ENCODE measurements around the gene CCDC149. TPM values are rescaled to one million over a fixed set of nuclear protein-coding genes. Genes with fewer than 3 reads are reported as not detected.

Gene CCDC149
- total and polyA plus RNA-seq, 2 donors (not counting 3 experiments of a cell fraction or from before 2014, with no cell fraction given), result 7.8 to 11.3 TPM

DNA sequence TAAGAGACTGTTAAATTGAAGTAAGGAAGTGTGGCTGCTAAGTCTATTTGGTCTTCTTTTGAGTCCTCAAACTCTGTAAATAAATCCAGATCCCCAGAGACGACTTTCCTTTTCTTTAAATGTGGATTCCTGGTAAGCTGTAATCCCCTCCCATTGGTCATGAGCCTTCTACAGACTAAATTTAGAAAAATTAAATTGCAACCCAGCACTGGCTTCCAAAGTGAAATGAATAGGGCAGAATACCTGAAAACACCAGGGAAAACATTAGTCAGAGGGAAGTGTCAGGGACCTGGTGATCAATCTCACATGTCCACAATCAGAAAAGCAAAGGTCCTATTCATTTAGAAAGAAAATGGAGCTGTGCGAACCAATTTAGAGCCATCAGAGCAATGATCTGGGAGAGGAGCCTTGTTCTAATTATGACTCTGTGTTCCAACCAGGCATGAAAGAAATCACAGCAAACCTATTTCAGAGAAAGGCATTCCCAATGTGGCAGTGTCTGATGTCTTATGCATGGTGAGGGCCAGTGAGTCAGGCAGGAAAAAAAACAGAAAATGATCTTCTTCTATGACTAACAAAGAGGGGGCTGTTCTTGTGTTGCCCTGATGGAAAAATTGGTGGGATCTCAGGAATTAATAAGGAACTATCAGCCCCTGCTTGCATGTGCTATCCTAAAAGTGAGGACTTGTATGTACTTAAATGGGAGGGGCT, 19.8 kb upstream of the CCDC149 start:
- dilution Hi-C loops (cut with MboI; ENCODE audit: extremely low pct_ligation_motif_present, low sequenced_read_pairs) (no loop called here), intact Hi-C loops (cut with micrococcal nuclease) (no loop called here)
- Histone ChIP-seq H3K36me3 (ENCODE audit: control insufficient read depth in 2 of 2, extremely low read depth in 1 of 2, insufficient read depth in 2 of 2, low read length in 2 of 2) (no peaks in the 10 kb centered on the region), H2AFZ (ENCODE audit: low read depth, low read length) (no peak overlapping the region), H3K4me2 (ENCODE audit: insufficient read depth, low read length) (no peak overlapping the region), H3K4me3 (replicated peaks in 1 of 3; ENCODE audit: insufficient read depth in 1 of 3, low read depth in 1 of 3, low read length in 3 of 3) (no peak overlapping the region), H3K9me3 (replicated peaks; ENCODE audit: control insufficient read depth, insufficient read depth, low read length) (no peaks in the 10 kb centered on the region), H3K27ac (ENCODE audit: insufficient read depth, low read depth, low read length) (no peak overlapping the region), H4K20me1 (replicated peaks; ENCODE audit: control insufficient read depth, extremely low read depth, insufficient read depth, low read length) (no peaks in the 10 kb centered on the region), H3K79me2 (ENCODE audit: control insufficient read depth, insufficient read depth, low read length) (no peaks in the 10 kb centered on the region), H3K9ac (replicated peaks; ENCODE audit: extremely low read depth, insufficient read depth, low read length) (no peak overlapping the region), H3K4me1 (ENCODE audit: control insufficient read depth, extremely low read depth, insufficient read depth, low read length) (no peaks in the 10 kb centered on the region), H3K27me3 (ENCODE audit: control insufficient read depth in 2 of 2, insufficient read depth in 2 of 2, low read length in 2 of 2) (peaks cover 0 to 4% of the 10 kb centered on the region in 2 experiments), H3K9me1 (replicated peaks; ENCODE audit: control insufficient read depth, extremely low read depth, insufficient read depth, low read length) (no peaks in the 10 kb centered on the region)
- CTCF ChIA-PET, result interaction anchor here (0.5 kb wide), 1 partner anchor 283 kb away, joined by 4 read pairs; no protein-coding TSS in a partner anchor
- no peak for DNase-seq (ENCODE audit: low read depth, low spot score)
- POLR2A ChIA-PET, result no interaction called here
- no peak for FAIRE-seq
- BruUV-seq (replicated peaks), result no TSS peak
- TF ChIP-seq JUN (IDR thresholded peaks at IDR 0.05; ENCODE audit: borderline replicate concordance, insufficient read depth, insufficient read length, low read depth), result no peak
- no peak for TF ChIP-seq FOS (IDR thresholded peaks at IDR 0.05; ENCODE audit: borderline replicate concordance, insufficient read depth, low read length)
- TF ChIP-seq EZH2 (IDR thresholded peaks at IDR 0.05; ENCODE audit: borderline replicate concordance, low read depth, low read length, severe bottlenecking), result no peak
- no peak for TF ChIP-seq POLR2AphosphoS5 (IDR thresholded peaks at IDR 0.05; ENCODE audit: insufficient read depth, low read depth, low read length)
- TF ChIP-seq POLR2A (IDR thresholded peaks at IDR 0.05; ENCODE audit: low read depth, low read length), result no peak
- TF ChIP-seq, protein P1, sequence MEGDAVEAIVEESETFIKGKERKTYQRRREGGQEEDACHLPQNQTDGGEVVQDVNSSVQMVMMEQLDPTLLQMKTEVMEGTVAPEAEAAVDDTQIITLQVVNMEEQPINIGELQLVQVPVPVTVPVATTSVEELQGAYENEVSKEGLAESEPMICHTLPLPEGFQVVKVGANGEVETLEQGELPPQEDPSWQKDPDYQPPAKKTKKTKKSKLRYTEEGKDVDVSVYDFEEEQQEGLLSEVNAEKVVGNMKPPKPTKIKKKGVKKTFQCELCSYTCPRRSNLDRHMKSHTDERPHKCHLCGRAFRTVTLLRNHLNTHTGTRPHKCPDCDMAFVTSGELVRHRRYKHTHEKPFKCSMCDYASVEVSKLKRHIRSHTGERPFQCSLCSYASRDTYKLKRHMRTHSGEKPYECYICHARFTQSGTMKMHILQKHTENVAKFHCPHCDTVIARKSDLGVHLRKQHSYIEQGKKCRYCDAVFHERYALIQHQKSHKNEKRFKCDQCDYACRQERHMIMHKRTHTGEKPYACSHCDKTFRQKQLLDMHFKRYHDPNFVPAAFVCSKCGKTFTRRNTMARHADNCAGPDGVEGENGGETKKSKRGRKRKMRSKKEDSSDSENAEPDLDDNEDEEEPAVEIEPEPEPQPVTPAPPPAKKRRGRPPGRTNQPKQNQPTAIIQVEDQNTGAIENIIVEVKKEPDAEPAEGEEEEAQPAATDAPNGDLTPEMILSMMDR (IDR thresholded peaks at IDR 0.05; ENCODE audit: extremely low read depth in 1 of 2, insufficient read depth in 1 of 2, low read depth in 1 of 2, low read length in 2 of 2), result no peak
- no peak for TF ChIP-seq GATA2 (IDR thresholded peaks at IDR 0.05; ENCODE audit: insufficient read depth, insufficient read length, low read depth, low read length)
- TF ChIP-seq MYC (IDR thresholded peaks at IDR 0.05; ENCODE audit: low read depth, low read length), result no peak
- TF ChIP-seq, protein P2, sequence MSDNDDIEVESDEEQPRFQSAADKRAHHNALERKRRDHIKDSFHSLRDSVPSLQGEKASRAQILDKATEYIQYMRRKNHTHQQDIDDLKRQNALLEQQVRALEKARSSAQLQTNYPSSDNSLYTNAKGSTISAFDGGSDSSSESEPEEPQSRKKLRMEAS (IDR thresholded peaks at IDR 0.05; ENCODE audit: insufficient read depth, insufficient read length), result no peak

Data from endothelial cell of umbilical vein (primary cell).